Lower leg skin (tissue), 4 donors: ENCODE data around the gene MIPEP. TPM values are rescaled to one million over a fixed set of nuclear protein-coding genes. Genes with fewer than 3 reads are reported as not detected.

ENCODE experiments used
- DNase-seq, 2 donors: peaks; one replicate each; pipeline ENCODE4 v3.0.0-alpha.2; 2019; ENCODE audit warnings: low spot score in 2 of 2
- H3K4me3 ChIP-seq: fragments of 200-600 bp; sonication (generic); 2 replicates; pipeline ENCODE4 v1.5.1; 2017; ENCODE audit warnings: mild to moderate bottlenecking, low read depth; ENCODE audit not compliant: poor library complexity, severe bottlenecking
- POLR2A ChIP-seq, 2 donors: fragments of 450-650 bp; IDR thresholded peaks; one replicate each; pipeline ENCODE4 v1.6.1; 2016 to 2017; ENCODE audit warnings: antibody characterized with exemption in 2 of 2, mild to moderate bottlenecking in 1 of 2, moderate library complexity in 1 of 2
- WGBS, 2 donors: methylation state at CpG; one replicate each; pipeline ENCODE4 v1.1.5; 2018; 5-methylcytosine and 5-hydroxymethylcytosine counted together
- intact Hi-C: fragments of 100-400 bp; cut with DNase I; formaldehyde crosslinking; loops from one replicate; pipeline ENCODE4 v1.15.0; 2023; ENCODE audit warnings: low total_unique reads
- total RNA-seq, 4 donors: library from RNA; depleted of rRNA; stranded (reverse); fragments of >200 nt; gene quantifications; one replicate each; pipeline ENCODE4 v1.1.0, GENCODE V29; 2016
- TF ChIP-seq, protein P1 (sequence below), 3 donors: fragments of 450-650 bp; IDR thresholded peaks; one replicate each; pipeline ENCODE4 v1.5.1; 2016; ENCODE audit warnings: antibody characterized with exemption in 3 of 3, mild to moderate bottlenecking in 3 of 3, moderate library complexity in 2 of 3

The MIPEP gene
- total RNA-seq, 4 donors from 2014 or later = 22.8 to 50.4 (median 32.5) TPM

DNA sequence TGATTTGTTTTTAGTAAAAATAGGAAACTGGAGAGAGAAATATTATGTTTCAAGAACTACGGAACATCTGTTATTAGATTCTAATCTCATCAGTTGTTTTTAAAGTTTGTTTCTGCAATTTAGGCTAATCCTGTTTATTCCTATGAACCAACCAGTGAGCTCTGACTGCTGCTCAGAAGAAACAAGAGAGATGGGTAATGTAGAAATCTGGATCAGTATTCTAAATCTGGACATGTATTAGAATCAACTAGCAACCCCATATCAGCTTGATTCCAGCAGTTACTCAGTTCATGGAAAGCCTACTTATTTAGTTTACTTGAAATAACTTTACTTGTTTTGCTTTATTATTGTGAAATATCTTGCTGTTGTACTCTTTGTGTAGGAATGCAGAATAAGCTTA lies 203.8 kb downstream of the MIPEP start:
- WGBS, 2 donors = 96 to 98% methylated on average over 1 of the region's 1 CpG
- intact Hi-C loops = no loop called here
- no peak for DNase-seq
- no peak overlapping the region for H3K4me3 ChIP-seq
- TF ChIP-seq, protein P1, sequence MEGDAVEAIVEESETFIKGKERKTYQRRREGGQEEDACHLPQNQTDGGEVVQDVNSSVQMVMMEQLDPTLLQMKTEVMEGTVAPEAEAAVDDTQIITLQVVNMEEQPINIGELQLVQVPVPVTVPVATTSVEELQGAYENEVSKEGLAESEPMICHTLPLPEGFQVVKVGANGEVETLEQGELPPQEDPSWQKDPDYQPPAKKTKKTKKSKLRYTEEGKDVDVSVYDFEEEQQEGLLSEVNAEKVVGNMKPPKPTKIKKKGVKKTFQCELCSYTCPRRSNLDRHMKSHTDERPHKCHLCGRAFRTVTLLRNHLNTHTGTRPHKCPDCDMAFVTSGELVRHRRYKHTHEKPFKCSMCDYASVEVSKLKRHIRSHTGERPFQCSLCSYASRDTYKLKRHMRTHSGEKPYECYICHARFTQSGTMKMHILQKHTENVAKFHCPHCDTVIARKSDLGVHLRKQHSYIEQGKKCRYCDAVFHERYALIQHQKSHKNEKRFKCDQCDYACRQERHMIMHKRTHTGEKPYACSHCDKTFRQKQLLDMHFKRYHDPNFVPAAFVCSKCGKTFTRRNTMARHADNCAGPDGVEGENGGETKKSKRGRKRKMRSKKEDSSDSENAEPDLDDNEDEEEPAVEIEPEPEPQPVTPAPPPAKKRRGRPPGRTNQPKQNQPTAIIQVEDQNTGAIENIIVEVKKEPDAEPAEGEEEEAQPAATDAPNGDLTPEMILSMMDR (IDR thresholded peaks at IDR 0.05) = no peak
- no peak for TF ChIP-seq POLR2A (IDR thresholded peaks at IDR 0.05)

DNA sequence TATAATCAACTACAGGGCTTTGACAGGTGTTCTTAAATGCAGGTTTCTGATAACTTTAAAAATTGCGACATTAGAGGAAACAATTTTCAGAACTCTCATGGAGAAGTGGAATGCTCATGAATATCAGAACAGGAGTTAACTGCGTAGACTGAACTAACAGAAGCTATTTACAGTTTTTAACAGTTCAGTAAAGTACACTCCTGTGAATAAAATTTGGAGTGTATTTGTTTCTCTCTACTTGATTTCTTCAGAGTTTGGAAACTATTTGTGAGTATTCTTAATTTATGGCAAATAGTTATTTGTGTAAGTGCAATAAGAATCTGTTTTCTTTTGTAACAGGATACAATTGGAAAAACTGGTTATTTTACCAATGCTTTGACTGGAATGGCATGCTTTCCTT lies 204.6 kb downstream of the MIPEP start:
- intact Hi-C loops = no loop called here
- no peak overlapping the region for H3K4me3 ChIP-seq
- DNase-seq = no peak
- 99 to 100% methylated on average over 2 of the region's 2 CpGs for WGBS, 2 donors
- TF ChIP-seq POLR2A (IDR thresholded peaks at IDR 0.05) = no peak
- TF ChIP-seq, protein P1 (IDR thresholded peaks at IDR 0.05) = no peak

DNA sequence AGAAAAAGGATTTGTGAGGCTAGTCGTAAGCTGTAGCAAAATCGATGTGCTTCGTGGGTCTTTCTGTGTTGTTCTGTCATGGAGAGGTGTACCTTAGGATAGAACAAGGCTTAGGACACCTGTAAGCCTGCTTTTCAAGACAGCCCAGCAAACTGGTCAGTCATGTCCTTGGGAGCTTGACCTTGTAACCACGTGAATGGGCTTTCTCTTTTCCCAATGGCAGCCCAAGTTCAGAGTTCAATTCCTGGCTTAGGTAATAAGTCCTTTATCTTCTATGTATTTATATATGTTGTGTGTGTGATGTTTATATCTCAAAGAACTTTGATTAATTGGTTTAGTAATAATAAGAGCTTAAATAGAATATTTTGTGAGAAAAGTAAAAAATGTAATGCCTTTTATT lies 206.1 kb downstream of the MIPEP start:
- no peak overlapping the region for H3K4me3 ChIP-seq
- no peak for DNase-seq
- no peak for TF ChIP-seq POLR2A (IDR thresholded peaks at IDR 0.05)
- TF ChIP-seq, protein P1 (IDR thresholded peaks at IDR 0.05) = no peak
- WGBS, 2 donors = 81 to 92% methylated on average over 4 of the region's 4 CpGs
- intact Hi-C loops = no loop called here

DNA sequence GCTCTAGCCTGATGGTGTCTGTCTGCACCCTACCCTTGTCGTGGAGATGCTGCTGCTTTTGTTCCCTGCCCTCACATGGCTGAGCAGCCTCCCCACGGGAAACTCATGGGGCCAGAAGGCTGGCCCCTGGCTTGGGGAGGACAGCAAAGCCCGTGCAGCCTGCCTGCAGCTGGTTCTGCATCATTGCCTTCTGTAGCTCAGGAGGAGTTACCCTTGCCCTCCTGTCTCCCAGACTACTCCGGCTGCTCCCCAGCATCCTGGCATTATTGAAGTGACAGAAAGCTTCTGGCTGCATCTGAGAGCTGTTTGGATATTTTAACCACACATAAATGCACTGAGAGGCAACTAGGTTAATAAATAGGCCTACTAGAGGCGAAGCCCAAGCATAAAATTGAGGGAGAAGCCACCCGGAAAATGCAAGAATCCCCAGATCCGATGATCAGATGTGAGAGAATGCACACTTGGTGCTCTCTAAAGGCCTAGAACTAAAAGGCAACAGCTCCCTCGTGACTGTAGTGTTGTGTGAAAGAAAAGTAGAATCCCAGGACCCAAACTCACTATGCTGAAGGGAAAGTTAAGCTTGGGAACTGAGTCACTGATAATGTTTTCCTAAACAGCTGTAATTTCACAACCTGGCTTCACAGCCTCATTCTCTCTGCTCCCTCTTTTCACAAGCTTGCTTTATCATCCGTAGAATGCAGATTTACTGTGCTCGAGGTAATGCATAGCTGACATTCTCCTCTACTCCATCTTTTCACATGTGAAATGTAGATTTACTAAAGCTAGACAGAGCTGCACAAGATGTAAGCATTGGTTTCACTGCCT lies 208.1 kb downstream of the MIPEP start:
- DNase-seq = no peak
- TF ChIP-seq, protein P1 (IDR thresholded peaks at IDR 0.05) = no peak
- WGBS, 2 donors = 71 to 76% methylated on average over 10 of the region's 10 CpGs
- H3K4me3 ChIP-seq = no peak overlapping the region
- intact Hi-C loops = no loop called here

Other genes with a start within 250 kb of the MIPEP start
- gene C1QTNF9B, start 8.1 kb upstream of the MIPEP start, total RNA-seq = not detected